ENCODE data around the gene MRGPRE. TPM values are rescaled to one million over a fixed set of nuclear protein-coding genes. Genes with fewer than 3 reads are reported as not detected.

Gene MRGPRE
- total and polyA plus RNA-seq, 4 donors, result 0.23 TPM; not detected in 3

- TF ChIP-seq REST (IDR thresholded peaks at IDR 0.05) (no peak), YY1 (IDR thresholded peaks at IDR 0.05) (no peak), RXRA (IDR thresholded peaks at IDR 0.05) (no peak), MAX (IDR thresholded peaks at IDR 0.05) (no peak), FOXA2 (IDR thresholded peaks at IDR 0.05) (no peak)
Measured at GRCh38 chr11:3215346-3216026, 16.7 kb downstream of the MRGPRE start (continued).

- no peaks in the 10 kb centered on the region for H3K36me3 ChIP-seq (ENCODE audit: control insufficient read depth in 4 of 4, insufficient read depth in 3 of 4, low read depth in 1 of 4, low read length in 3 of 4)
- H3K27ac ChIP-seq (ENCODE audit: low read depth in 1 of 2, low read length in 2 of 2), result no peak overlapping the region
- no peaks in the 10 kb centered on the region for H3K4me1 ChIP-seq (ENCODE audit: control insufficient read depth in 4 of 4, insufficient read depth in 4 of 4, low read length in 3 of 4)
- 72% methylated on average over 4 of the region's 4 CpGs for WGBS
- TF ChIP-seq FOXA2 (IDR thresholded peaks at IDR 0.05) (no peak), ATF3 (IDR thresholded peaks at IDR 0.05) (no peak), GABPA (IDR thresholded peaks at IDR 0.05 in 1 of 2, conservative IDR thresholded peaks at IDR 0.05 in 1 of 2) (no peak), FOXA1 (IDR thresholded peaks at IDR 0.05) (no peak), HNF4A (conservative IDR thresholded peaks at IDR 0.05) (no peak), RAD21 (IDR thresholded peaks at IDR 0.05) (no peak)
- no peak for DNase-seq (ENCODE audit: low spot score)
- no peaks in the 10 kb centered on the region for H3K9me3 ChIP-seq (ENCODE audit: control insufficient read depth in 4 of 4, low read length in 3 of 4)
- H3K9ac ChIP-seq (ENCODE audit: low read depth in 1 of 2, low read length in 2 of 2), result no peak overlapping the region
- H3K4me3 ChIP-seq (ENCODE audit: low read depth in 1 of 3, low read length in 3 of 3), result no peak overlapping the region
- H3K27me3 ChIP-seq (ENCODE audit: control insufficient read depth in 4 of 4, insufficient read depth in 4 of 4, low read length in 3 of 4), result peaks cover 0 to 5% (median 0%) of the 10 kb centered on the region in 4 donors
Measured at GRCh38 chr11:3214420-3214699, 17.9 kb downstream of the MRGPRE start.

GRCh38 chr11:3213659-3214419 is 18.4 kb downstream of the MRGPRE start:
- H3K27ac ChIP-seq (ENCODE audit: low read depth in 1 of 2, low read length in 2 of 2), result no peak overlapping the region
- no peaks in the 10 kb centered on the region for H3K9me3 ChIP-seq (ENCODE audit: control insufficient read depth in 4 of 4, low read length in 3 of 4)
- DNase-seq (ENCODE audit: low spot score), result no peak
- no peaks in the 10 kb centered on the region for H3K4me1 ChIP-seq (ENCODE audit: control insufficient read depth in 4 of 4, insufficient read depth in 4 of 4, low read length in 3 of 4)
- no peaks in the 10 kb centered on the region for H3K36me3 ChIP-seq (ENCODE audit: control insufficient read depth in 4 of 4, insufficient read depth in 3 of 4, low read depth in 1 of 4, low read length in 3 of 4)
- WGBS, result 56% methylated on average over 24 of the region's 24 CpGs
- H3K27me3 ChIP-seq (ENCODE audit: control insufficient read depth in 4 of 4, insufficient read depth in 4 of 4, low read length in 3 of 4), result peaks cover 0 to 3% (median 0%) of the 10 kb centered on the region in 4 donors
- H3K9ac ChIP-seq (ENCODE audit: low read depth in 1 of 2, low read length in 2 of 2), result no peak overlapping the region
- no peak overlapping the region for H3K4me3 ChIP-seq (ENCODE audit: low read depth in 1 of 3, low read length in 3 of 3)
- TF ChIP-seq ZBTB33 (IDR thresholded peaks at IDR 0.05) (no peak), RXRA (IDR thresholded peaks at IDR 0.05) (no peak), FOXA1 (IDR thresholded peaks at IDR 0.05) (no peak), REST (IDR thresholded peaks at IDR 0.05) (no peak), TAF1 (conservative IDR thresholded peaks at IDR 0.05) (no peak), ATF3 (IDR thresholded peaks at IDR 0.05) (no peak), GABPA (IDR thresholded peaks at IDR 0.05 in 1 of 2, conservative IDR thresholded peaks at IDR 0.05 in 1 of 2) (no peak), NR2F2 (IDR thresholded peaks at IDR 0.05) (no peak), JUND (IDR thresholded peaks at IDR 0.05) (no peak), CTCF (IDR thresholded peaks at IDR 0.05; ENCODE audit: low read depth, low read length, missing input control) (no peak), HNF4A (conservative IDR thresholded peaks at IDR 0.05) (no peak), EGR1 (IDR thresholded peaks at IDR 0.05; ENCODE audit: low read depth in 2 of 2) (no peak)
